OCI-LY3 (cell line): ENCODE results near the gene ZNF764.

ENCODE experiments used
- H2AFZ ChIP-seq: fragments of 200-600, 300-600 bp; shearing (Covaris generic); 2 replicates; pipeline ENCODE4 v1.6.0; 2014; ENCODE audit warnings: antibody characterized with exemption, low read depth, low read length
- H3K27ac ChIP-seq: fragments of 200-600, 300-600 bp; sonication (generic); 2 replicates; pipeline ENCODE4 v1.5.1; 2014; ENCODE audit warnings: mild to moderate bottlenecking, low read length, moderate library complexity, mixed read lengths
- H3K27me3 ChIP-seq: fragments of 200-600, 300-600 bp; sonication (generic); 2 replicates; pipeline ENCODE4 v1.6.1; 2014; ENCODE audit warnings: low read depth, low read length, mixed read lengths
- H3K36me3 ChIP-seq: fragments of 200-600, 300-600 bp; sonication (generic); replicated peaks from 2 replicates; pipeline ENCODE3; 2014; ENCODE audit warnings: low read depth, low read length, mixed read lengths
- H3K4me1 ChIP-seq: fragments of 300-600, 200-600 bp; sonication (generic); 2 replicates; pipeline ENCODE4 v1.6.1; 2014; ENCODE audit warnings: low read length, mixed read lengths
- H3K4me2 ChIP-seq: fragments of 200-600, 300-600 bp; sonication (generic); 2 replicates; pipeline ENCODE4 v1.6.1; 2014; ENCODE audit warnings: low read length, mixed read lengths
- H3K4me3 ChIP-seq: fragments of 300-600, 200-600 bp; sonication (generic); 2 replicates; pipeline ENCODE4 v1.5.1; 2014; ENCODE audit warnings: antibody characterized with exemption, mild to moderate bottlenecking, low read length, moderate library complexity
- H3K79me2 ChIP-seq: fragments of 300-600, 200-600 bp; shearing (Covaris generic); 2 replicates; pipeline ENCODE4 v1.6.1; 2014; ENCODE audit warnings: mild to moderate bottlenecking, low read length, mixed read lengths
- H3K9ac ChIP-seq: fragments of 300-600, 200-600 bp; shearing (Covaris generic); 2 replicates; pipeline ENCODE4 v1.6.0; 2014; ENCODE audit warnings: mild to moderate bottlenecking, low read length, moderate library complexity
- H3K9me3 ChIP-seq: fragments of 200-600, 300-600 bp; shearing (Covaris generic); 2 replicates; pipeline ENCODE4 v1.6.1; 2014; ENCODE audit warnings: low read length, mixed read lengths; ENCODE audit not compliant: insufficient read depth
- H4K20me1 ChIP-seq: fragments of 200-600, 300-600 bp; sonication (generic); 2 replicates; pipeline ENCODE4 v1.6.1; 2016; ENCODE audit warnings: low read length, mixed read lengths; ENCODE audit not compliant: insufficient read depth
- CTCF ChIP-seq: fragments of 200-600, 300-600 bp; sonication (generic); IDR thresholded peaks from 2 replicates; pipeline ENCODE4 v1.5.1; 2014; ENCODE audit warnings: antibody characterized with exemption, low read length, low read depth
- EZH2phosphoT487 ChIP-seq: fragments of 200-600 bp; shearing (Covaris generic); IDR thresholded peaks from 2 replicates; pipeline ENCODE4 v1.6.1; 2018; ENCODE audit warnings: antibody characterized with exemption, mixed run types, low read depth

The ZNF764 gene

GRCh38 chr16:30557957-30558788, at the start of gene ZNF764:
TSS of gene ZNF764 (minus strand) at chr16:30558374. CDS start at chr16:30558182, 192 bp downstream.
- Histone ChIP-seq H3K4me1 (peaks cover 20% of the 10 kb centered on the region), H3K4me3 (peak within 1 kb of the TSS; percentile 86), H3K4me2 (peak within 1 kb of the TSS; percentile 99), H3K27me3 (no peaks in the 10 kb centered on the region), H3K9me3 (no peaks in the 10 kb centered on the region), H3K27ac (peak within 1 kb of the TSS; percentile 76), H3K9ac (peak within 1 kb of the TSS; percentile 80), H3K79me2 (peaks cover 18% of the 10 kb centered on the region), H3K36me3 (peaks cover 11% of the 10 kb centered on the region), H4K20me1 (no peaks in the 10 kb centered on the region), H2AFZ (peak within 1 kb of the TSS; percentile 54; the same call in 1 of the 2 replicates)
- TF ChIP-seq CTCF (peak; percentile 15; the same call in 1 of the 2 replicates), EZH2phosphoT487 (no peak)

GRCh38 chr16:30606004-30606403, 47.8 kb upstream of the ZNF764 start:
- Histone ChIP-seq H3K4me1 (peaks cover 6% of the 10 kb centered on the region), H3K27ac (no peak overlapping the region), H3K27me3 (no peaks in the 10 kb centered on the region), H3K4me2 (no peak overlapping the region), H3K9ac (no peak overlapping the region), H3K4me3 (no peak overlapping the region), H2AFZ (no peak overlapping the region), H3K79me2 (peaks cover 13% of the 10 kb centered on the region), H3K9me3 (no peaks in the 10 kb centered on the region), H4K20me1 (no peaks in the 10 kb centered on the region), H3K36me3 (peaks cover 33% of the 10 kb centered on the region)
- TF ChIP-seq CTCF (no peak), EZH2phosphoT487 (no peak)

- TF ChIP-seq EZH2phosphoT487 = no peak
- TF ChIP-seq CTCF = no peak
- peaks cover 33% of the 10 kb centered on the region for H3K36me3 ChIP-seq
These were observed 47.0 kb upstream of the ZNF764 start for GRCh38 chr16:30605158-30605557.

GRCh38 chr16:30604316-30604947, 46.3 kb upstream of the ZNF764 start:
- peaks cover 7% of the 10 kb centered on the region for H3K79me2 ChIP-seq
- H4K20me1 ChIP-seq = no peaks in the 10 kb centered on the region
- no peak overlapping the region for H3K4me2 ChIP-seq
- no peaks in the 10 kb centered on the region for H3K27me3 ChIP-seq
- no peak overlapping the region for H2AFZ ChIP-seq
- no peaks in the 10 kb centered on the region for H3K9me3 ChIP-seq
- H3K4me1 ChIP-seq = peaks cover 6% of the 10 kb centered on the region
- no peak for TF ChIP-seq CTCF
- H3K4me3 ChIP-seq = no peak overlapping the region
- no peak overlapping the region for H3K9ac ChIP-seq
- H3K27ac ChIP-seq = no peak overlapping the region
- peaks cover 33% of the 10 kb centered on the region for H3K36me3 ChIP-seq

More at GRCh38 chr16:30605158-30605557, 47.0 kb upstream of the ZNF764 start:
- peaks cover 13% of the 10 kb centered on the region for H3K79me2 ChIP-seq
- no peak overlapping the region for H3K9ac ChIP-seq
- H4K20me1 ChIP-seq = no peaks in the 10 kb centered on the region
- peaks cover 6% of the 10 kb centered on the region for H3K4me1 ChIP-seq
- no peaks in the 10 kb centered on the region for H3K27me3 ChIP-seq
- no peak overlapping the region for H2AFZ ChIP-seq
- H3K4me3 ChIP-seq = no peak overlapping the region
- H3K4me2 ChIP-seq = no peak overlapping the region
- no peaks in the 10 kb centered on the region for H3K9me3 ChIP-seq
- H3K27ac ChIP-seq = no peak overlapping the region
